ENCODE results near the gene ODF4. TPM values are rescaled to one million over a fixed set of nuclear protein-coding genes. Genes with fewer than 3 reads are reported as not detected.
"Not testable (repeated sequence)": the region's sequence is repeated elsewhere in the genome, so short reads cannot be mapped to it uniquely, and the experiment has no call there.

Gene ODF4
- total and polyA plus RNA-seq, 4 donors, result not detected

GRCh38 chr17:8337802-8338752, 1.6 kb upstream of the ODF4 start:
- WGBS, 2 donors, result 17 to 18% methylated on average over 11 of the region's 11 CpGs
- Histone ChIP-seq H3K27ac (ENCODE audit: low read depth in 1 of 2, low read length in 2 of 2) (no peak overlapping the region), H3K4me1 (ENCODE audit: control insufficient read depth in 1 of 2, insufficient read depth in 2 of 2, low read length in 2 of 2) (no peaks in the 10 kb centered on the region), H3K9me3 (ENCODE audit: control insufficient read depth, low read length) (no peaks in the 10 kb centered on the region), H3K4me3 (ENCODE audit: low read length in 2 of 2) (peak overlapping the region in 1 of 2 donors; percentile 3), H3K27me3 (ENCODE audit: control insufficient read depth in 1 of 2, insufficient read depth in 2 of 2, low read length in 1 of 2) (no peaks in the 10 kb centered on the region), H3K36me3 (ENCODE audit: control insufficient read depth in 1 of 2, insufficient read depth in 2 of 2, low read length in 1 of 2) (no peaks in the 10 kb centered on the region)
- ATAC-seq (ENCODE audit: low FRiP score), result no peak
- intact Hi-C loops (cut with DNase I), result no loop called here
- DNase-seq, result no peak

- H3K27ac ChIP-seq (ENCODE audit: low read depth in 1 of 2, low read length in 2 of 2), result no peak overlapping the region
These were observed 893 bp upstream of the ODF4 start for GRCh38 chr17:8338753-8339140.

GRCh38 chr17:8341456-8341855, 1.8 kb downstream of the ODF4 start:
- Histone ChIP-seq H3K4me3 (ENCODE audit: low read length in 2 of 2) (no peak overlapping the region), H3K9me3 (ENCODE audit: control insufficient read depth, low read length) (no peaks in the 10 kb centered on the region), H3K36me3 (ENCODE audit: control insufficient read depth in 1 of 2, insufficient read depth in 2 of 2, low read length in 1 of 2) (no peaks in the 10 kb centered on the region), H3K27me3 (ENCODE audit: control insufficient read depth in 1 of 2, insufficient read depth in 2 of 2, low read length in 1 of 2) (no peaks in the 10 kb centered on the region), H3K4me1 (ENCODE audit: control insufficient read depth in 1 of 2, insufficient read depth in 2 of 2, low read length in 2 of 2) (no peaks in the 10 kb centered on the region), H3K27ac (ENCODE audit: low read depth in 1 of 2, low read length in 2 of 2) (no peak overlapping the region)
- ATAC-seq (ENCODE audit: low FRiP score), result no peak
- 74 to 77% methylated on average over 4 of the region's 4 CpGs for WGBS, 2 donors
- DNase-seq, result no peak
- intact Hi-C loops (cut with DNase I), result no loop called here

More at GRCh38 chr17:8338753-8339140, 893 bp upstream of the ODF4 start:
- DNase-seq (no peak), ATAC-seq (ENCODE audit: low FRiP score) (no peak)
- no peaks in the 10 kb centered on the region for H3K36me3 ChIP-seq (ENCODE audit: control insufficient read depth in 1 of 2, insufficient read depth in 2 of 2, low read length in 1 of 2)
- H3K9me3 ChIP-seq (ENCODE audit: control insufficient read depth, low read length), result no peaks in the 10 kb centered on the region
- 51 to 53% methylated on average over 5 of the region's 5 CpGs for WGBS, 2 donors
- no peaks in the 10 kb centered on the region for H3K27me3 ChIP-seq (ENCODE audit: control insufficient read depth in 1 of 2, insufficient read depth in 2 of 2, low read length in 1 of 2)
- H3K4me3 ChIP-seq (ENCODE audit: low read length in 2 of 2), result no peak overlapping the region
- intact Hi-C loops (cut with DNase I), result no loop called here
- H3K4me1 ChIP-seq (ENCODE audit: control insufficient read depth in 1 of 2, insufficient read depth in 2 of 2, low read length in 2 of 2), result no peaks in the 10 kb centered on the region

GRCh38 chr17:8345052-8345690, 5.5 kb downstream of the ODF4 start:
- intact Hi-C loops (cut with DNase I), result no loop called here
- no peaks in the 10 kb centered on the region for H3K9me3 ChIP-seq (ENCODE audit: control insufficient read depth, low read length)
- no peak overlapping the region for H3K4me3 ChIP-seq (ENCODE audit: low read length in 2 of 2)
- WGBS, 2 donors, result 64 to 69% methylated on average over 6 of the region's 6 CpGs
- ATAC-seq (ENCODE audit: low FRiP score) (no peak), DNase-seq (no peak)
- H3K4me1 ChIP-seq (ENCODE audit: control insufficient read depth in 1 of 2, insufficient read depth in 2 of 2, low read length in 2 of 2), result no peaks in the 10 kb centered on the region
- H3K36me3 ChIP-seq (ENCODE audit: control insufficient read depth in 1 of 2, insufficient read depth in 2 of 2, low read length in 1 of 2), result no peaks in the 10 kb centered on the region
- H3K27me3 ChIP-seq (ENCODE audit: control insufficient read depth in 1 of 2, insufficient read depth in 2 of 2, low read length in 1 of 2), result no peaks in the 10 kb centered on the region
- H3K27ac ChIP-seq (ENCODE audit: low read depth in 1 of 2, low read length in 2 of 2), result no peak overlapping the region

- no peak overlapping the region for H3K4me3 ChIP-seq (ENCODE audit: low read length in 2 of 2)
- DNase-seq, result no peak
- no peaks in the 10 kb centered on the region for H3K36me3 ChIP-seq (ENCODE audit: control insufficient read depth in 1 of 2, insufficient read depth in 2 of 2, low read length in 1 of 2)
- H3K27ac ChIP-seq (ENCODE audit: low read depth in 1 of 2, low read length in 2 of 2), result no peak overlapping the region
- ATAC-seq (ENCODE audit: low FRiP score), result no peak
- intact Hi-C loops (cut with DNase I), result no loop called here
- no peaks in the 10 kb centered on the region for H3K9me3 ChIP-seq (ENCODE audit: control insufficient read depth, low read length)
- H3K4me1 ChIP-seq (ENCODE audit: control insufficient read depth in 1 of 2, insufficient read depth in 2 of 2, low read length in 2 of 2), result no peaks in the 10 kb centered on the region
- no peaks in the 10 kb centered on the region for H3K27me3 ChIP-seq (ENCODE audit: control insufficient read depth in 1 of 2, insufficient read depth in 2 of 2, low read length in 1 of 2)
- 71 to 72% methylated on average over 5 of the region's 5 CpGs for WGBS, 2 donors
These were observed 6.5 kb downstream of the ODF4 start for GRCh38 chr17:8345951-8346665.

GRCh38 chr17:8347001-8347400, 7.4 kb downstream of the ODF4 start:
- intact Hi-C loops (cut with DNase I); H3K4me3 ChIP-seq (ENCODE audit: low read length in 2 of 2); ATAC-seq (ENCODE audit: low FRiP score); DNase-seq; H3K4me1 ChIP-seq (ENCODE audit: control insufficient read depth in 1 of 2, insufficient read depth in 2 of 2, low read length in 2 of 2); H3K27ac ChIP-seq (ENCODE audit: low read depth in 1 of 2, low read length in 2 of 2); H3K9me3 ChIP-seq (ENCODE audit: control insufficient read depth, low read length); H3K36me3 ChIP-seq (ENCODE audit: control insufficient read depth in 1 of 2, insufficient read depth in 2 of 2, low read length in 1 of 2); H3K27me3 ChIP-seq (ENCODE audit: control insufficient read depth in 1 of 2, insufficient read depth in 2 of 2, low read length in 1 of 2): not testable (repeated sequence)
- WGBS, 2 donors, result 30 to 44% methylated on average over 17 to 25 of the region's 25 CpGs

GRCh38 chr17:8350339-8350738, 10.7 kb downstream of the ODF4 start:
- Histone ChIP-seq H3K9me3 (ENCODE audit: control insufficient read depth, low read length) (no peaks in the 10 kb centered on the region), H3K4me1 (ENCODE audit: control insufficient read depth in 1 of 2, insufficient read depth in 2 of 2, low read length in 2 of 2) (no peaks in the 10 kb centered on the region), H3K27ac (ENCODE audit: low read depth in 1 of 2, low read length in 2 of 2) (no peak overlapping the region), H3K4me3 (ENCODE audit: low read length in 2 of 2) (no peak overlapping the region), H3K27me3 (ENCODE audit: control insufficient read depth in 1 of 2, insufficient read depth in 2 of 2, low read length in 1 of 2) (no peaks in the 10 kb centered on the region), H3K36me3 (ENCODE audit: control insufficient read depth in 1 of 2, insufficient read depth in 2 of 2, low read length in 1 of 2) (no peaks in the 10 kb centered on the region)
- ATAC-seq (ENCODE audit: low FRiP score) (no peak), DNase-seq (no peak)
- intact Hi-C loops (cut with DNase I), result no loop called here
- WGBS, 2 donors, result 81% methylated on average over 7 of the region's 7 CpGs

GRCh38 chr17:8353736-8354135, 14.1 kb downstream of the ODF4 start:
- Histone ChIP-seq H3K9me3 (ENCODE audit: control insufficient read depth, low read length) (no peaks in the 10 kb centered on the region), H3K4me1 (ENCODE audit: control insufficient read depth in 1 of 2, insufficient read depth in 2 of 2, low read length in 2 of 2) (no peaks in the 10 kb centered on the region), H3K4me3 (ENCODE audit: low read length in 2 of 2) (no peak overlapping the region), H3K27ac (ENCODE audit: low read depth in 1 of 2, low read length in 2 of 2) (no peak overlapping the region), H3K36me3 (ENCODE audit: control insufficient read depth in 1 of 2, insufficient read depth in 2 of 2, low read length in 1 of 2) (no peaks in the 10 kb centered on the region), H3K27me3 (ENCODE audit: control insufficient read depth in 1 of 2, insufficient read depth in 2 of 2, low read length in 1 of 2) (no peaks in the 10 kb centered on the region)
- intact Hi-C loops (cut with DNase I), result no loop called here
- ATAC-seq (ENCODE audit: low FRiP score) (no peak), DNase-seq (no peak)
- WGBS, 2 donors, result 83 to 87% methylated on average over 7 of the region's 7 CpGs
